Measurements from ENCODE around the gene CMTM7.

GRCh38 chr3:32367442-32367841 is 24.2 kb upstream of the CMTM7 start:
- no peak for TF ChIP-seq CTCF (tag by site-specific recombination; IDR thresholded peaks at IDR 0.05)
- no peak for TF ChIP-seq MEIS1 (CRISPR knock-in tag; IDR thresholded peaks at IDR 0.05; ENCODE audit: borderline replicate concordance)
- no peak for TF ChIP-seq ZNF335 (tag by site-specific recombination; conservative IDR thresholded peaks at IDR 0.05)
- no peak for TF ChIP-seq ZNF248 (tag by site-specific recombination; IDR thresholded peaks at IDR 0.05)
- TF ChIP-seq ZNF24 (tag by site-specific recombination; IDR thresholded peaks at IDR 0.05), result no peak
- no peak for TF ChIP-seq ZNF266 (tag by site-specific recombination; IDR thresholded peaks at IDR 0.05; ENCODE audit: low read depth)
- no peak for TF ChIP-seq KLF9 (tag by site-specific recombination; IDR thresholded peaks at IDR 0.05; ENCODE audit: low read depth)
- TF ChIP-seq ZNF324 (tag by site-specific recombination; IDR thresholded peaks at IDR 0.05), result no peak
- TF ChIP-seq GFI1B (tag by site-specific recombination; IDR thresholded peaks at IDR 0.05), result no peak
- no peak for TF ChIP-seq ZNF175 (tag by site-specific recombination; IDR thresholded peaks at IDR 0.05)
- TF ChIP-seq BCL11A (tag by site-specific recombination; IDR thresholded peaks at IDR 0.05; ENCODE audit: low read depth), result no peak
- TF ChIP-seq ZBTB44 (tag by site-specific recombination; IDR thresholded peaks at IDR 0.05), result no peak
- no peak for TF ChIP-seq YY1 (tag by site-specific recombination; IDR thresholded peaks at IDR 0.05)
- no peak for TF ChIP-seq ZNF2 (tag by site-specific recombination; IDR thresholded peaks at IDR 0.05)

Data from HEK293 (cell line).